ENCODE results near the gene DEF6.

Gene DEF6

DNA sequence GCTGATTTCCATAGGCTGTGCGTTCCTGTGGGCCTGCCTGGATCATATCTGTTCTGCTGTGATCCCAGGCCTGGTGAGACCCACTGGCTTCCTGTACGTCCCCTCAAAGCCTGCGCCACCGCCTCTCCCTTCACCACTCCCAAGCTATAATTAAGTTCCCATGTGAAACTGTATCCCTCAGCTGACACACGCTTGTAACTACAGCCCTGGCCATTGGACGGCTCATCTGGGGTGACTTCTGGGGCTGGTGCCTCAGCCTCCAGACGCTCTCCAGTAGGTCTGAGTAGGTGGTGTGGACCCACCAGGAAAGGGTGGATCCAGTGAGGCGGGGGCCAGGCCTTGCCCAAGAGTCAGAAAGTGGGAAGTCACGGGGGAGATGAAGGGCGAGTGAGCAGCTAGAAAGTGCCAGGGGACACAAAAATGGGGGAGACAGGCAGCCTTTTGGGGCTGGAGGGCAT lies 65.7 kb downstream of the DEF6 start:
- Mint-ChIP-seq H3K27ac (peak overlapping the region; percentile 51), H3K27me3 (no peaks in the 10 kb centered on the region), H3K36me3 (peaks cover 5% of the 10 kb centered on the region), H3K4me3 (no peak overlapping the region), H3K4me1 (ENCODE audit: low read depth) (peaks cover 71% of the 10 kb centered on the region), H3K9me3 (ENCODE audit: low read depth) (no peaks in the 10 kb centered on the region)

DNA sequence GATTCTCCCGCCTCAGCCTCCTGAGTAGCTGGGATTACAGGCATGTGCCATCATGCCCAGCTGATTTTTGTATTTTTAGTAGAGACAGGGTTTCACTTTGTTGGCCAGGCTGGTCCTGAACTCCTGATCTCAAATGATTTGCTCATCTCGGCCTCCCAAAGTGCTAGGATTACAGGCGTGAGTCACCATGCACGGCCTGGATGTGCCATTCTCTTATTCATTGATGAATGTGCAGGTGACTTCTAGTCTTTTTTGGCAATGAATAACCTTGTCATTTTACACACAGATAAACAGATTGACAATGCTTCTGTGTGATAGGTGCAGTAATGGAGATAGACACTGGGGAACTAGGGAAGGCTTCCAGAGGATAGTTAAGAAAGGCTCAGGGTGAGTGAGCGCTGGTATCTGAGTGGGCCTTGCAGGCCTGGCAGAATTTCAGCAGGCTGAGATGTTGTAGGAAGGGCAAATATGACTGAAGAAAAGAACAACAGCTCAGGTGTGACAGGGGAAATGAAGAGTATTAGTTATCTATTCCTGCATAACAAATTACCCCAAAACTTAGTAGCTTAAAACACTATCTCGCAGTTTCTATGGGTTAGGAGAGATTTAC lies 68.1 kb downstream of the DEF6 start:
- no peak overlapping the region for H3K4me3 Mint-ChIP-seq
- peaks cover 8% of the 10 kb centered on the region for H3K36me3 Mint-ChIP-seq
- H3K27ac Mint-ChIP-seq, result peak overlapping the region; percentile 74
- H3K4me1 Mint-ChIP-seq (ENCODE audit: low read depth), result peaks cover 74% of the 10 kb centered on the region
- H3K9me3 Mint-ChIP-seq (ENCODE audit: low read depth), result no peaks in the 10 kb centered on the region
- H3K27me3 Mint-ChIP-seq, result no peaks in the 10 kb centered on the region

DNA sequence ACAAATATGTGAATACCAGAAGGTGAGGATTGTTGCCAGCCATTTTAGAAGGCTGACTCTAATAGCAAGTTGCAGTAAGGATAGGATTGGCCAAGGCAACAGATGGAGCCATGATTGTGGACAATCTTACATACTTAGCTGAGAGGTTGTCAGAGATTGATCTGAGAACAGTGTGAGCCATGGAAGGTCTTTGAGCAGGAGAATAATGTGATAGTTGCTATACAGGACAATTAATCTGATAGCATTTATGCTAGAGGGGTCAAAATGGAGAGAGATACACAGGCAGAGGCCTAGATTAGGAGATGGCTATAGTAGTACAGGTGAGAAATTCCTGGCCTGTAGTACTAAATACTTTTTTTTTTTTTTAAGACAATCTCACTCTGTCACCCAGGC lies 68.6 kb downstream of the DEF6 start:
- H3K27me3 Mint-ChIP-seq, result no peaks in the 10 kb centered on the region
- H3K4me3 Mint-ChIP-seq, result no peak overlapping the region
- H3K27ac Mint-ChIP-seq, result peak overlapping the region; percentile 89
- peaks cover 8% of the 10 kb centered on the region for H3K36me3 Mint-ChIP-seq
- H3K4me1 Mint-ChIP-seq (ENCODE audit: low read depth), result peaks cover 74% of the 10 kb centered on the region
- no peaks in the 10 kb centered on the region for H3K9me3 Mint-ChIP-seq (ENCODE audit: low read depth)

DNA sequence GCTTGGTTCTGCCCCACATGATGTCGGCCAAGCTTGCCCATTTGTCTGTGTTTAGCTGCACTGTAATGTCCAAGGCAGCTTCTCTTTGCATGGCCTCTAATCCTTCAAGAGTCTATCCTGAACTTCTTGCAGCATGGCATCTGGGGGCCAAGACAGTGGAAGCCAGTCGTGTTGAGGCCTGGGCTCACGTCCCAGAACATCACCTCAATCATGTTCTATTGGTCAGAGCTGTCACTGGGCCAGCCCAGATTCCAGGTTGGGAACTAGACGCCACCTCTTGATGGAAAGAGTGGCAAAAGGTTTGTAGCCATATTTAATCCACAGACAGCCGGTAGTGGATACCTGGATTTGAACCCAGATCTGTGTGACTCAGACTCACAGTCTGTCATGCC lies 70.0 kb downstream of the DEF6 start:
- H3K4me3 Mint-ChIP-seq, result no peak overlapping the region
- H3K9me3 Mint-ChIP-seq (ENCODE audit: low read depth), result no peaks in the 10 kb centered on the region
- peaks cover 8% of the 10 kb centered on the region for H3K36me3 Mint-ChIP-seq
- no peaks in the 10 kb centered on the region for H3K27me3 Mint-ChIP-seq
- H3K4me1 Mint-ChIP-seq (ENCODE audit: low read depth), result peaks cover 70% of the 10 kb centered on the region
- peak overlapping the region; percentile 89 for H3K27ac Mint-ChIP-seq

DNA sequence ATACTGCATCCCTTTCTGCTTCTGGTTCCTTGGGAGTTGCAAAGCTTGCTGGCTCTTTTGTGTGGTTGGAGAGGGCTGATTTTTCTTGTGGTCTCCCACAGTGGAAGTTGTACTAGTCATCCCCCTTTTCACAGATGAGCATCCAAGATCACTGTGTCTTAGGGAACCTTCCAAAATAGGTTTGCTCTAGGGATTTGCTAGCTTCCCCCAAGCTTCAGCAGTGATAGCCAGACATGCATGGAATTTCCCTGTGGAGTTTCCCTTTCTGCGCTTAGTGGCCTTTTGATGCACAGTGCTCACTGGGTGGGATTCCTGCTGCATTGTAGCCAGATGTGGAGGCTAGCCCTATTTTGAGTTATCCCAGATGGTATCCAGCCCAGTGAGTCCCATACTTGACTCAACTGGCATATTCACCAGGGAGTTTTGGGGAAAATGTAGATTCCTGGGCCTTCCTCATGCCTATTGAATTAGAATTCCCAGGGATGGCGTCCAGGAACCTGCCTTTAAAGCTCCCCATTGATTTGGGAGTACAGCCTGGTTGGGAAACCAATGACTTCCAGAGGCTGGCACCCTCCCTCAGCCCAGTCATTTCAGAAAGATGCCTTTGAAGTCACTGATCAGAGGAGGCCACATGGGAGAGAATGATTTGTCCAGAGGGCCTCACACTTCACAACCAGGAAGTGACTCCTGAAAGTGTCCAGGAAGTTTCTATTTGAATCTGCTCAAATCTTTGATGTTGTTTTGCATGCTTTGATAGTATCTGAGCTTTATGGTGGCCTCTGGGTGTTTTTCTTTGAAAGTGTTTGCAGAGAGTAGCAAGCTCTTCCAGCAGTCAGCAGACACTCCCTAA lies 70.6 kb downstream of the DEF6 start:
- peak overlapping the region; percentile 89 for H3K27ac Mint-ChIP-seq
- no peaks in the 10 kb centered on the region for H3K9me3 Mint-ChIP-seq (ENCODE audit: low read depth)
- H3K27me3 Mint-ChIP-seq, result no peaks in the 10 kb centered on the region
- H3K4me1 Mint-ChIP-seq (ENCODE audit: low read depth), result peaks cover 67% of the 10 kb centered on the region
- H3K36me3 Mint-ChIP-seq, result peaks cover 8% of the 10 kb centered on the region
- peak overlapping the region; percentile 27 for H3K4me3 Mint-ChIP-seq

DNA sequence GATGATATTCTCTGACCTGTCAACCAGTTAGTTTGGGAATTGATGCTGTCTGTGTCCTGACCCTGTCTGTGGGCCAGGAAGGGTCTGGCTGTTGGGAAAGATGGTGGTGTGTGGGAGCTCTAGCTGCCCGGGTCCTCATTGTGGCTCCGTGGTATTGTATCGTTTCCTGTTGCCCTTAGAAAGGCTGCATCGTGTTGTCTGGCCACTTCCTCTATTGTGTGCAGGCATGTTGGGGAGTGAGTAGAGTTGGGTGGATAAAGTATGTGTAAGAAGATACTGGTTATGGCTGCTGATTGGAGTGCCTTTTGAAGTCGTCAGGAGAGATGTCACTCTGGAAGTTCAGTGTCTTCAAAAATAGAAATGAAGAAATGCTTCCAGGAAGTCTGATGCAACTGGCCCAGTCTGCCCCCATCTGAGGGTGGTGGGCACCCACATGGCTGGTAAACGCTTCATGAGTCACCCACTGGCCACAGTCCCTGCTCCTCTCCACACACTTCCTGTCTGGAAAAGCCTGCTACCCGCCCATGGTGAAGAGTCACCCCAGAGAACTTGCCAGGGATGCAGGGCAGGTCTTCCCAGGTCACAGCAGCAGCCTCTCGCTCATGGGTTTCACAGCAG lies 72.6 kb downstream of the DEF6 start:
- Mint-ChIP-seq H3K36me3 (peaks cover 12% of the 10 kb centered on the region), H3K27me3 (no peaks in the 10 kb centered on the region), H3K4me1 (ENCODE audit: low read depth) (peaks cover 68% of the 10 kb centered on the region), H3K9me3 (ENCODE audit: low read depth) (no peaks in the 10 kb centered on the region), H3K4me3 (peak overlapping the region; percentile 68), H3K27ac (peak overlapping the region; percentile 98)

DNA sequence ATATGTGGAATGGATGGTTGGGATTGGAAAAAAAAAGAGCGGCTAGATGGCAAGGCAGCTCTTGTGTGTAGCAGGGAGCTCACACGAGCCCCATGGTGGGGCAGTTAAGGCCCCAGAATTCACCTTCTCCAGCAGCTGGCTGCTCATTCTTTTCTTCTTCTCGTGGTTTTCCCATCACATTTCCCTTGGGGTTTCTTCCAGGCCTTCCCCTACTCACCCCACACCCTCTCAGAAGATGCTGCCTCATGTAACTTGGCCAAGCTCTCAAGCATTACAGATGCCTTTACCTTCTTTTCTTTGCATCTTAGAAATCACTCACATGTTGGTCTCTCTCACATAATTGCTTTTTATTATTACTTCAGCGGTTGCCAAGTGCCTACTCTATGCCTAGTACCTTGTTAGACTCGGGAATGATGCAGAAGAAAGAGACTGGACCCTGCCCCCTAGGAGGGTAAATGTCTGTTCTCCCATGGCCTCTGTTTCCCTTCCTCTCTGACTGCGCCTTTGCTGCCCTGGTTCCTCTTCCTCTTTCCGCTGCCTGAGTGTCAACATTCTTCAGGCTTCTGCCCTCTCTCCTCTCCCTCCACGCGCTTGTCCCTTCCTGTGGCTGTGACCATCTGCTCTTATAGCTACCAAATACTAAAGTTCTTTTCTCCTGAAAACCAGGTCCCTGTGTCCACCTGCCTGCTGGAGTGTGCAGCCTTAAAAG lies 73.3 kb downstream of the DEF6 start:
- Mint-ChIP-seq H3K9me3 (ENCODE audit: low read depth) (no peaks in the 10 kb centered on the region), H3K36me3 (peaks cover 12% of the 10 kb centered on the region), H3K27me3 (no peaks in the 10 kb centered on the region), H3K27ac (peak overlapping the region; percentile 98), H3K4me1 (ENCODE audit: low read depth) (peaks cover 63% of the 10 kb centered on the region), H3K4me3 (peak overlapping the region; percentile 68)
